GM18511 (cell line): ENCODE measurements around the gene FRRS1L.
A peak's percentile ranks its signal among the peaks of the same experiment; 100 is the strongest.
"Not testable (repeated sequence)": the region's sequence is repeated elsewhere in the genome, so short reads cannot be mapped to it uniquely, and the experiment has no call there.

ENCODE experiments used
- ATAC-seq: cut with Tn5 transposase; IDR thresholded peaks from one replicate; pipeline ENCODE4 v1.9.1; 2021; ENCODE audit warnings: mild to moderate bottlenecking, moderate library complexity; ENCODE audit not compliant: unreplicated experiment

Gene FRRS1L

GRCh38 chr9:109134167-109134578 lies 32.9 kb downstream of the FRRS1L start:
- ATAC-seq, result no peak

GRCh38 chr9:109133533-109133932 lies 33.5 kb downstream of the FRRS1L start:
- ATAC-seq, result no peak

GRCh38 chr9:109132567-109133021 lies 34.5 kb downstream of the FRRS1L start:
- ATAC-seq, result no peak

- no peak for ATAC-seq
These were observed 37.4 kb downstream of the FRRS1L start for GRCh38 chr9:109129470-109130197.

- not testable (repeated sequence) for ATAC-seq
These were observed 40.4 kb downstream of the FRRS1L start for GRCh38 chr9:109126671-109127070.

GRCh38 chr9:109124121-109124520 lies 42.9 kb downstream of the FRRS1L start:
- ATAC-seq, result no peak

- ATAC-seq, result peak; percentile 19
These were observed 44.1 kb downstream of the FRRS1L start for GRCh38 chr9:109122726-109123621.

- no peak for ATAC-seq
These were observed 45.7 kb downstream of the FRRS1L start for GRCh38 chr9:109121232-109121796.

GRCh38 chr9:109120204-109120789 lies 46.8 kb downstream of the FRRS1L start:
- ATAC-seq, result no peak

GRCh38 chr9:109119439-109120203 lies 47.4 kb downstream of the FRRS1L start, which contains the start of gene TMEM245:
TSS of gene TMEM245 (minus strand) at chr9:109119947. CDS start at chr9:109119913, 34 bp downstream.
- ATAC-seq, result peak; percentile 92

GRCh38 chr9:109118808-109119438 lies 48.1 kb downstream of the FRRS1L start:
- no peak for ATAC-seq

GRCh38 chr9:109117856-109118807 lies 48.9 kb downstream of the FRRS1L start:
- ATAC-seq, result no peak

- no peak for ATAC-seq
These were observed 51.0 kb downstream of the FRRS1L start for GRCh38 chr9:109115931-109116526.

- ATAC-seq, result no peak
These were observed 52.4 kb downstream of the FRRS1L start for GRCh38 chr9:109114670-109115069.

GRCh38 chr9:109113892-109114609 lies 53.0 kb downstream of the FRRS1L start:
- ATAC-seq, result no peak

GRCh38 chr9:109113254-109113653 lies 53.8 kb downstream of the FRRS1L start:
- ATAC-seq, result no peak

GRCh38 chr9:109110329-109111021 lies 56.6 kb downstream of the FRRS1L start:
- ATAC-seq, result peak; percentile 85
